ACC112 (cell line): ENCODE measurements around the gene SLC7A11.

Experiments
- H2AFZ ChIP-seq: fragments of 200-600 bp; sonication (generic); one replicate; pipeline ENCODE4 v1.6.0; 2017; ENCODE audit warnings: antibody characterized with exemption, low read length; ENCODE audit not compliant: unreplicated experiment
- H3K27ac ChIP-seq: fragments of 200-600 bp; sonication (generic); 2 replicates; pipeline ENCODE4 v1.5.1; 2014; ENCODE audit warnings: low read depth, mild to moderate bottlenecking, antibody characterized with exemption, low read length, moderate library complexity
- H3K27me3 ChIP-seq: fragments of 200-600 bp; sonication (generic); 2 replicates; pipeline ENCODE4 v1.6.1; 2014; ENCODE audit warnings: mild to moderate bottlenecking, antibody characterized with exemption, low read length, moderate library complexity, mixed read lengths; ENCODE audit not compliant: insufficient read depth
- H3K36me3 ChIP-seq: fragments of 200-600 bp; sonication (generic); 2 replicates; pipeline ENCODE4 v1.6.1; 2016; ENCODE audit warnings: mild to moderate bottlenecking, antibody characterized with exemption, low read length, moderate library complexity, mixed read lengths; ENCODE audit not compliant: insufficient read depth
- H3K4me1 ChIP-seq: fragments of 200-600 bp; sonication (generic); one replicate; pipeline ENCODE4 v1.6.1; 2016; ENCODE audit warnings: low read length, mixed read lengths; ENCODE audit not compliant: insufficient read depth, unreplicated experiment, control insufficient read depth
- H3K4me3 ChIP-seq: fragments of 200-600 bp; sonication (generic); 2 replicates; pipeline ENCODE4 v1.5.1; 2014; ENCODE audit warnings: mild to moderate bottlenecking, low read depth, low read length
- H3K79me2 ChIP-seq: fragments of 200-600 bp; sonication (generic); one replicate; pipeline ENCODE4 v1.6.0; 2016; ENCODE audit warnings: low read length; ENCODE audit not compliant: control insufficient read depth, unreplicated experiment, insufficient read depth

Gene SLC7A11

GRCh38 chr4:138263247-138263816 is 21.2 kb upstream of the SLC7A11 start:
- Histone ChIP-seq H3K4me1 (peaks cover 24% of the 10 kb centered on the region), H3K4me3 (no peak overlapping the region), H3K79me2 (no peaks in the 10 kb centered on the region), H2AFZ (peak overlapping the region; percentile 13), H3K36me3 (no peaks in the 10 kb centered on the region), H3K27me3 (no peaks in the 10 kb centered on the region), H3K27ac (no peak overlapping the region)

DNA sequence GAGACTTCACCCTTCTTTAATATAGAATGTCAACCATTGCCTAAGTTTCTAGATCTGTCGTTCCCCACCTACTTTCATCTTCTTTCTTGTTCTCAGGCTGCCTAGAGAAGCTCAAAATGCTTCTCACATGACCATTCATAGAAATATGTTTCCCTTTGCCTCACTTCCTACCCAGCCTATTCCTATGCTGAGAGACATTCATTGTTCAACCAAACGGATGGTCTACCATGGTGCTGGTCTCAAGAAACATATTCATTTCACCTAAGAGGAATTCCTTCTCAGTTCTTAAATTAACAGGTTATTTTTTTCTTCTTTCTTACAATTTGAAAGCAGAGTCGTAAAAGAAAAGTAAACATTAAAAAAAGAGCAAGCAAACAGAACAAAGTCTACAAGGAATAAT is 20.3 kb upstream of the SLC7A11 start:
- H3K4me3 ChIP-seq, result no peak overlapping the region
- H3K79me2 ChIP-seq, result no peaks in the 10 kb centered on the region
- H2AFZ ChIP-seq, result no peak overlapping the region
- H3K27me3 ChIP-seq, result no peaks in the 10 kb centered on the region
- no peak overlapping the region for H3K27ac ChIP-seq
- H3K36me3 ChIP-seq, result no peaks in the 10 kb centered on the region
- peaks cover 27% of the 10 kb centered on the region for H3K4me1 ChIP-seq

DNA sequence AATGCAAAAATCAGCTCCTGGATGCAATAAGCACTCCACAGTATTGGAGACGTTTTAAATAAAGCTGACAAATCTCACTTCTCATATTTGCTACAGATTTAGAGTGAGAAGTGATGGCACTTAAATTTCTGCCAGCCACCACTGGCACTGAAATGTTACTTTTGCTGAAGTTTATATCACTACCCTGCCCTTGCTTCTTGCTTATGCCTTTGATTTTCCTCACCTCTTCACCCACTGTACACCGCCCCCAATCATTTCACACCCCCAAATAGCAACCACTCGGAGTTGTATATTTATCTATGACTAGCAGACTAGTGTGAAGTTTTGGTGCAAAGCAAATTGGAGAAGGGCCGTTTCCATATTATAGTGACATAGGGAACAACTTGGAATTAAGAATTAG is 19.9 kb upstream of the SLC7A11 start:
- H3K4me1 ChIP-seq, result peaks cover 27% of the 10 kb centered on the region
- H2AFZ ChIP-seq, result no peak overlapping the region
- no peaks in the 10 kb centered on the region for H3K27me3 ChIP-seq
- H3K4me3 ChIP-seq, result no peak overlapping the region
- no peaks in the 10 kb centered on the region for H3K79me2 ChIP-seq
- H3K36me3 ChIP-seq, result no peaks in the 10 kb centered on the region
- no peak overlapping the region for H3K27ac ChIP-seq

GRCh38 chr4:138259824-138260223 is 17.7 kb upstream of the SLC7A11 start:
- Histone ChIP-seq H2AFZ (no peak overlapping the region), H3K4me1 (peaks cover 31% of the 10 kb centered on the region), H3K27me3 (no peaks in the 10 kb centered on the region), H3K4me3 (no peak overlapping the region), H3K79me2 (no peaks in the 10 kb centered on the region), H3K36me3 (no peaks in the 10 kb centered on the region), H3K27ac (no peak overlapping the region)

DNA sequence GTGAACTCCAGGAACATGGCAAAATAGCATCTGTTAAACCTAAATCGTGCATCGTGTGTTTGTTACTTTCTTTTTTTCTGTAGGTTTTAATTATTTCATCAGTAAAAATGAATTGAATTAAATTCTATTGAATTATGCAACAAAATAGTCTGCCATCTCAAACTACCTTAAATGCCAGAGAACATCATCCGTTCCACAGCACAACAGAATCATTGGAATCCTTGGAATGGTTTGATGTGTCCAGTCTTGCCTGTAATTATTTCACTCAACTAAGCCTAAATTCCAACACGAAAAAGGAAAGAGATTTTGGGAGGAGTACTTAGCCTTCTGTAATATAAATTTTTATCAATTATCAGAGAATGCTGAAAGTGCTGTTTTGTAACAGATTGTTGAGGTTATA is 17.1 kb upstream of the SLC7A11 start:
- H3K27me3 ChIP-seq, result no peaks in the 10 kb centered on the region
- no peaks in the 10 kb centered on the region for H3K36me3 ChIP-seq
- no peaks in the 10 kb centered on the region for H3K79me2 ChIP-seq
- H3K4me1 ChIP-seq, result peaks cover 31% of the 10 kb centered on the region
- H2AFZ ChIP-seq, result peak overlapping the region; percentile 36
- H3K4me3 ChIP-seq, result no peak overlapping the region; the same call in 1 of the 2 replicates
- peak overlapping the region; percentile 1; the same call in 1 of the 2 replicates for H3K27ac ChIP-seq

DNA sequence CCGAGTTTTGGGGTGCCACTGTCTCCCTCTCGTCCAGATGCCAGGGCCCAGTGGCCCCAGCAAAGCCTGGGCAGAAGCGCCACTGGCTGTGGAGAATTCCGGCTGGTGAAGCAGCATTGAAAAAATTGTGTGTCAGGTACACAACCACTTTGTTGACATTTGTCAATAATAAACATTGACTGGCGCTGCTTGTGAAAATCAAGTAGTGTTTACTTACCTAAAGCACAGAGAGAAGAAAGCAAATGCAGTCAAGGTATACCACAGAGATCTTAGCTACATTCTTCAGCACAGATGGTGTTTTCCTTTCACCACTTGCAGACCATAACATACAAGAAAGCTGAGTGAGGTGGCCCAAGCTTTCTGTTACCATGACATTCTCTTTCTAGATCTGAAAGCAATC is 14.5 kb upstream of the SLC7A11 start:
- Histone ChIP-seq H3K79me2 (no peaks in the 10 kb centered on the region), H3K27me3 (no peaks in the 10 kb centered on the region), H3K36me3 (no peaks in the 10 kb centered on the region), H3K4me1 (peaks cover 35% of the 10 kb centered on the region), H3K4me3 (no peak overlapping the region), H2AFZ (no peak overlapping the region), H3K27ac (no peak overlapping the region)

GRCh38 chr4:138255917-138256597 is 13.9 kb upstream of the SLC7A11 start:
- Histone ChIP-seq H3K27ac (no peak overlapping the region), H3K4me1 (peaks cover 35% of the 10 kb centered on the region), H3K4me3 (peak overlapping the region; percentile 58; the same call in 1 of the 2 replicates), H3K79me2 (no peaks in the 10 kb centered on the region), H3K27me3 (no peaks in the 10 kb centered on the region), H2AFZ (peak overlapping the region; percentile 83), H3K36me3 (no peaks in the 10 kb centered on the region)

GRCh38 chr4:138252551-138252950 is 10.4 kb upstream of the SLC7A11 start:
- Histone ChIP-seq H3K36me3 (no peaks in the 10 kb centered on the region), H3K4me1 (peaks cover 20% of the 10 kb centered on the region), H3K27ac (no peak overlapping the region), H3K79me2 (no peaks in the 10 kb centered on the region), H3K4me3 (no peak overlapping the region), H2AFZ (no peak overlapping the region), H3K27me3 (no peaks in the 10 kb centered on the region)

DNA sequence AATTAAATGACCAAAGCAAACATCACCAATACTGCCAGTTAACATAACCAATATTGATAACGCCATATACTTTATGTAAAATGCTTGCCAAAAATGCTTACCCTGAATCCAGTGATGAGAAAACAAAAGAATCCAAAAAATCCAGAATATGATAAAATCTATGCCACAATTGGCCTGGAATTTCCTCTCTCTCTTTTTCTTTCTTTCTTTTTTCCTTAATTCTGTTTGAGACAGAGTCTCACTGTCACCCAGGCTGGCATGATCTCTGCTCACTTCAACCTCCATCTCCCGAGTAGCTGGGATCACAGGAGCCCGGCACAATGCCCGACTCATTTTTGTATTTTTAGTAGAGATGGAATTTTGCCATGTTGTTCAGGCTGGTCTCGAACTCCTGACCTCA is 9.8 kb upstream of the SLC7A11 start:
- H3K27me3 ChIP-seq, result no peaks in the 10 kb centered on the region
- peaks cover 21% of the 10 kb centered on the region for H3K4me1 ChIP-seq
- no peaks in the 10 kb centered on the region for H3K79me2 ChIP-seq
- H3K36me3 ChIP-seq, result no peaks in the 10 kb centered on the region
- no peak overlapping the region for H3K27ac ChIP-seq
- no peak overlapping the region for H3K4me3 ChIP-seq
- no peak overlapping the region for H2AFZ ChIP-seq

GRCh38 chr4:138249132-138249531 is 7.0 kb upstream of the SLC7A11 start:
- H3K27ac ChIP-seq, result no peak overlapping the region
- H3K79me2 ChIP-seq, result no peaks in the 10 kb centered on the region
- H3K36me3 ChIP-seq, result no peaks in the 10 kb centered on the region
- peaks cover 16% of the 10 kb centered on the region for H3K4me1 ChIP-seq
- H2AFZ ChIP-seq, result no peak overlapping the region
- no peak overlapping the region for H3K4me3 ChIP-seq
- no peaks in the 10 kb centered on the region for H3K27me3 ChIP-seq

- Histone ChIP-seq H3K27ac (no peak overlapping the region), H3K4me3 (no peak overlapping the region), H3K4me1 (peaks cover 20% of the 10 kb centered on the region), H3K27me3 (no peaks in the 10 kb centered on the region), H3K79me2 (no peaks in the 10 kb centered on the region), H2AFZ (peak overlapping the region; percentile 65), H3K36me3 (no peaks in the 10 kb centered on the region)
These were observed 5.9 kb upstream of the SLC7A11 start for GRCh38 chr4:138248058-138248457.
